SHP77 (cell line): ENCODE measurements around the gene PMF1.

ENCODE experiments used
- DNase-seq, 2 experiments: peaks; one replicate each; lab custom pipeline; 2025; lab: John Stamatoyannopoulos, UW

The PMF1 gene

GRCh38 chr1:156266051-156266450 lies 53.2 kb downstream of the PMF1 start:
- no peak for DNase-seq

DNA sequence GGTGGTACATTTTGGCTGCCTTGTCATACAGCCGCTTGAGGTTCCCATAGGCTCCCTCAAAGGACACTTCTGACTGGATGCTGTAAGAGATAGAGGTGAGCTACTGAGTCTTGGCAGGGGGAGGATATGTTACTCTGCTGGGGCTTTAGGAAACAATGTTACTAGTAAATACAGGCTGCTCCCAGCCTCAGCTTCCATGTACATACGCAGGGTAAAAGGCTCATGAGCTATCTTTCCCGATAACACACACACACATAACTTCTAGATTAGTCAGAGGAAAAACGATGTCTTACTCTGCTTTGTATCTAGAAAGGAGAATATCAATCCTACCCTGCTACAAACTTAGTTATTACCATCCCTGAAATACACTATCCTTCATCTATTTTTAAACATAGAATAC lies 55.5 kb downstream of the PMF1 start:
- DNase-seq = no peak

- DNase-seq = no peak
Observed at GRCh38 chr1:156270314-156270713, 57.5 kb downstream of the PMF1 start.

DNA sequence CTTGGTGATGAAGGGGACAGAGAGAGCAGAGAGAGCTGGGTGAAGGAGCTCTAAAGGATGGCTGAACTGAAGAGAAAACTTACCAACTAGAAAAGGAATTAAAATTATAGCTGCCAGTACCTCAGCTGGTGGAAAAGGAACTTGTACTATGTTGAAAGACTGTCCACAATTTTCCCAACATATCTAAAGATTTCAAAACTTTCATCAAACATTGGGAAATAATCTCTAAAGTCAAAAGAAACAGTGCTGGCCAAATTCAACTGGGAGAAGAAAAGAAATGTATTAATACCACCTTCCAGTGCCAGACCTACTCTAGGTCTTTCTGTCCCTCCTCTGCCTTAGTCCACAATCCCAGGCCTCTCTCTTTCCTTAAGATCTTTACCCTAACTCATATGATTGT lies 63.7 kb downstream of the PMF1 start:
- no peak for DNase-seq

DNA sequence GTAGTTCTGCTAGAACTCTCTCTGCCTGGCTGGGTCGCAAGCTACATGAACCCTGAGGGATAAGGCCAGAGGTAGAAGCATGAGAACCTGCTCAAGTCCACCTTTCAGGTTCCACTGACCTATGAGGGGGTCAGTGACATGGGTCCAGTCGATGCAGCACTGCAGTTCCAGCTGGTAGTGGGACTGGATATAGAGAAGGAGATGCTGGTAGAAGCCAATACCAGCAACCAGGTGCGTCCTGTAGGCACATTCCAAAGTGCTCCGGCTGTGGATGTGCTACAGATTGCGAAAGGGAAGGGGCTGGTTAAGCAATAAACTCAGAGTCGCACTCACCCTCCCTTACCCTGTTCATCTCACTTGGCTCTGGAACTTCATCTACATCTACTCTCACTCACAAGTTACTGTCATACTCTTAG lies 64.2 kb downstream of the PMF1 start:
- no peak for DNase-seq

DNA sequence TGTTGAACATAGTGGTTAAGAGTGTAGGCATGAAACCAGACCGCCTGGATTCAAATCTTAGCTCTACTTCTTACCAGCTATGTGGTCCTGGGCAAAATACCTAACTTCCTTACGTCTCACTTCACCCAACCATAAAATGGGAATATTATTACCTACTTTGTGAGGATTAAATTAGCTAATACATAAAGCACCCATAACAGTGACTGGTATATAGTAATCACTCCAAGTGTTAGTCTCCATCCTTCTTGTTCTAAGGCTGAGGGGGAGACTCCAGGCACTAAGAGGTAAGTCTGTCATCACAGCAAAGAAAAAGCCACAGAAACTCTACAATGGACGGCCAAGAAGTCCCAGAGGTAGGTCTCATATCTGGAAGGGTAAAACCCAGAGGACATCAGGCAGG lies 67.0 kb downstream of the PMF1 start:
- DNase-seq = no peak

GRCh38 chr1:156281281-156281680 lies 68.5 kb downstream of the PMF1 start:
- DNase-seq = no peak

- peak; percentile 28 to 38 for DNase-seq
Observed at GRCh38 chr1:156281693-156282478, 69.1 kb downstream of the PMF1 start.

DNA sequence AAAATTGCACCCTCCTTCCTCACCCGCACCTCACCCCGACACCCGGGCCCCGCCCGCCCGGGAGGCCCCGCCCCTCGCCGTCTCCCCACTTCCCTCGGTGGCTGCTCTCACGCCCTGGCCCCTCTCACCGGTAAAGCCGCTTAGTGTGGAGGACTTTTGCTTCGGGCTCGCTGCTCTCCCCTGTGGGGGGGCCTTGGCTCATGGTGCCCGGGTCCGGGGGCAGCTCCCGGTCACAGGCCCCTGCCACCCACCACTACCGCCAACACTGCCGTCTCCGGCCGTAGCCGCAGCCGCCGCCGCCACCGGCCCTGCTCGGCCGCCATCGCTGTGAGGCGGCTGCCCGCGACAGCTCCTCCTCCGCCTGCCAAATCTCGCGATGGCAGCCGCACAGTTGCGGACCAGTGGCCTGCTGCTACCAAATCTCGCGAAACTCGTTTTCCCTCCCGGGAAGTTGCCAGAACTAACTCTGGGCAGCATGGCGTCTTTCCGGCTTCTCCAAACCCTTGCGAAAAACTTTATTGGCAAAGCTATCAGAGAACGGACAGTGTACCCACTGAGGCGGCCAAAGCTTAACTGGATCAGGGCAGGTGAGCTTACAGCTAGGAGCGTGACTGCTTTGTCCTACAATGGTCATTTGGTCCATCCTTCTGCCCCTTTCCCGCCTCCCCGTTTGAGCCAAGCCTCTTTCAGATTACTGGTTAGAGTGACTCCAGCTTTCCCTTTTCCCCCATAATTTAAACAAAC lies 69.8 kb downstream of the PMF1 start, which contains the start of gene SMG5:
Gene SMG5 (minus strand): TSS at position 347 of the 744 bp plus-strand sequence. CDS start 145 bp downstream, at position 202.
- DNase-seq = peak; percentile 100

- no peak for DNase-seq
Observed at GRCh38 chr1:156283521-156283920, 70.7 kb downstream of the PMF1 start.

DNA sequence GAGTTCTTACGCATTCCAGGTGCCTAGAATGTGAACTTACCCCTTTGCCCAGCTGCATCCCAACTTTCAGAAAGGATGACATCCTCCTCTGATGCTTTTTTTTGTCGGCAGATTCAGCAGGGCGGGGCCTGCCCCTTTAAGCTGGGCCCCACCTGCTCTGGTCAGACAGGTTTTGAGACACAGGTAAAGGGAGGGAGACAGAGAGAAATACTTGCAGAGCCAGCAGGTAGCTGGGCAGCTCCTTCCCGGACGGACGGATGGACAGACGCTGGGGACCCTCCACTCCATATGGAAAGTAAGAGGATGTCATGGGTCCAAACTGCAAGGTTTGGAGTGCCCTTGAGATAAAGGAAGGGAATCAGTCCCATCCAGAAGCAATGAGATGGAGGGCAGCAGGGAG lies 71.3 kb downstream of the PMF1 start, which contains the start of gene TMEM79:
Gene TMEM79 (plus strand): TSS at position 214 of the 400 bp plus-strand sequence. CDS start 902 bp downstream, outside the sequence.
- no peak for DNase-seq

DNA sequence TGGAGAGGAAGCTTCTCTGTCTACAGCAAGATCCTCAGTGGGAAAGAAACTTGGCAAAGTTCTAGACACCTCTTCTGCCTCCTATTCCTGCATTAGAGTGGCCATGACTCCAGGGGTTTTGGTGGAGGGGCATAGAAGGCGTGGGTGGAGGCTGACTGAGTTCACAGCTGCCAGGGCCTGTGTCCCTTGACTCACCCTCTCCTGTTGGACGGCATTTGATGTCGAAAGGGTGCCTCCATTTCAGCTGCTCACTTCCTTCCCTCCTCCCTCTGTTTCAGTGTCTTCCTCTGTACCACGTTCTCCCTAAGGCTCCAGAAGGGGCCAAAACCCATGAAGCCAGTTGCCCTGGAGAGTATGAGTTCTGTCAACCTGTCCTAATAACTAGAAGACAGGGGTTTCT lies 72.0 kb downstream of the PMF1 start:
- no peak for DNase-seq

DNA sequence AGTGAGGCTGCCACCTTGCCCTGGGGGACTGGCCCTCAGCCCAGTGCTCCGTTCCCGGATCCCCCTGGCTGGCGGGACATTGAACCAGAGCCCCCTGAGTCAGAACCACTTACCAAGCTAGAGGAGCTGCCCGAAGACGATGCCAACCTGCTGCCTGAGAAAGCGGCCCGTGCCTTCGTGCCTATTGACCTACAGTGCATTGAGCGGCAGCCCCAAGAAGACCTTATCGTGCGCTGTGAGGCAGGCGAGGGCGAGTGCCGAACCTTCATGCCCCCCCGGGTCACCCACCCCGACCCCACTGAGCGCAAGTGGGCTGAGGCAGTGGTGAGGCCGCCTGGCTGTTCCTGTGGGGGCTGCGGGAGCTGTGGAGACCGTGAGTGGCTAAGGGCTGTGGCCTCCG lies 72.6 kb downstream of the PMF1 start:
- DNase-seq = no peak

GRCh38 chr1:156286061-156286460 lies 73.3 kb downstream of the PMF1 start:
- DNase-seq = no peak
